Transverse colon (tissue), 4 donors: ENCODE results near the gene SGIP1. TPM values are rescaled to one million over a fixed set of nuclear protein-coding genes. Genes with fewer than 3 reads are reported as not detected.

ENCODE experiments used
- DNase-seq: peaks from one replicate; pipeline ENCODE4 v3.0.0-alpha.2; 2019
- H3K27ac ChIP-seq, 4 donors: fragments of 200-600 bp; sonication (generic); 2 replicates each; pipeline ENCODE4 v1.5.1; 2016 to 2018; ENCODE audit warnings: inconsistent platforms in 4 of 4
- H3K27me3 ChIP-seq: fragments of 200-600 bp; sonication (generic); 2 replicates; pipeline ENCODE4 v1.5.1; 2017; ENCODE audit warnings: inconsistent platforms
- H3K36me3 ChIP-seq, 4 donors: fragments of 200-600 bp; sonication (generic); 2 replicates each; pipeline ENCODE4 v1.5.1; 2017 to 2019; ENCODE audit warnings: inconsistent platforms in 4 of 4
- H3K4me1 ChIP-seq, 4 donors: fragments of 200-600 bp; sonication (generic); 2 replicates each; pipeline ENCODE4 v1.5.1; 2017 to 2020; ENCODE audit warnings: inconsistent platforms in 4 of 4
- H3K4me3 ChIP-seq, 4 donors: fragments of 200-600 bp; sonication (generic); 1 replicate in 1 of 4; 2 replicates in 3 of 4; pipeline versions ENCODE4 v1.5.1 to v1.6.1; 2017 to 2019; ENCODE audit warnings: inconsistent platforms in 4 of 4
- H3K9me3 ChIP-seq, 2 donors: fragments of 200-600 bp; sonication (generic); 2 replicates each; pipeline ENCODE4 v1.5.1; 2017 to 2019; ENCODE audit warnings: inconsistent platforms in 2 of 2
- CTCF ChIP-seq, 5 experiments: fragments of 200-600 bp in 3 of 5; fragments of 450-650 bp in 2 of 5; sonication (generic) in 3 of 5; IDR thresholded peaks; 1 replicate in 2 of 5; 2 replicates in 3 of 5; pipeline ENCODE4 v1.5.1; 2016 to 2017; ENCODE audit warnings: antibody characterized with exemption in 5 of 5, inconsistent platforms in 3 of 5, mild to moderate bottlenecking in 2 of 5, moderate library complexity in 1 of 5
- EP300 ChIP-seq: sonication (generic); formaldehyde crosslinking; IDR thresholded peaks from one replicate; pipeline ENCODE4 v1.6.1; 2017; ENCODE audit warnings: antibody characterized with exemption, low read depth
- POLR2A ChIP-seq: fragments of 450-650 bp; IDR thresholded peaks from one replicate; pipeline ENCODE4 v1.6.1; 2016; ENCODE audit warnings: antibody characterized with exemption, mild to moderate bottlenecking, moderate library complexity
- POLR2AphosphoS5 ChIP-seq, 3 donors: sonication (generic); formaldehyde crosslinking; IDR thresholded peaks; one replicate each; pipeline ENCODE4 v1.6.1; 2016; ENCODE audit warnings: antibody characterized with exemption in 3 of 3
- WGBS, 2 donors: methylation state at CpG; one replicate each; pipeline ENCODE4 v1.1.5; 2018; ENCODE audit warnings: low coverage in 1 of 2; 5-methylcytosine and 5-hydroxymethylcytosine counted together
- in situ Hi-C, 4 donors: fragments of 200-750 bp; cut with MboI; loops; one replicate each; pipeline versions ENCODE4 v1.15.0 to v1.15.1; 2017; ENCODE audit warnings: low sequenced_read_pairs in 3 of 4, low pct_ligation_motif_present in 1 of 4, low pct_unique_long_range_greater_than_20kb in 1 of 4
- intact Hi-C: fragments of 100-400 bp; cut with DNase I; formaldehyde crosslinking; loops from one replicate; pipeline ENCODE4 v1.15.1; 2023; ENCODE audit warnings: low total_unique reads
- total RNA-seq, 4 donors: library from RNA; depleted of rRNA; stranded (reverse); fragments of >200 nt; gene quantifications; one replicate each; pipeline ENCODE4 v1.1.0, GENCODE V29; 2016

The SGIP1 gene
- total RNA-seq, 4 donors from 2014 or later = 1.4 to 1.8 TPM; not detected in 2

GRCh38 chr1:66768965-66769364 lies 235.0 kb downstream of the SGIP1 start:
- 83 to 92% methylated on average over 1 of the region's 1 CpG for WGBS, 2 donors
- H3K9me3 ChIP-seq = no peaks in the 10 kb centered on the region
- H3K4me1 ChIP-seq = no peaks in the 10 kb centered on the region
- H3K27me3 ChIP-seq = no peaks in the 10 kb centered on the region
- no peak for TF ChIP-seq POLR2AphosphoS5 (IDR thresholded peaks at IDR 0.05)
- TF ChIP-seq POLR2A = no peak
- no peak for TF ChIP-seq CTCF (IDR thresholded peaks at IDR 0.05)
- no peak for TF ChIP-seq EP300
- no peak overlapping the region for H3K4me3 ChIP-seq
- H3K36me3 ChIP-seq = no peaks in the 10 kb centered on the region
- no peak overlapping the region for H3K27ac ChIP-seq
- intact Hi-C loops (loop anchor here (5.0 kb wide), 1 partner anchor 378 kb away; no protein-coding TSS in a partner anchor), in situ Hi-C loops (loop anchor here (10.0 to 25.0 kb wide), 5 partner anchors 218 to 726 kb away; partner anchors contain the start of gene C1orf141 (in 1 of the 4))
- DNase-seq = no peak

- intact Hi-C loops = loop anchor here (5.0 kb wide), 1 partner anchor 378 kb away; no protein-coding TSS in a partner anchor
These were observed 235.7 kb downstream of the SGIP1 start for GRCh38 chr1:66769512-66770229.

GRCh38 chr1:66770240-66770639 lies 236.3 kb downstream of the SGIP1 start:
- in situ Hi-C loops = loop anchor here (10.0 to 25.0 kb wide), 4 partner anchors 217 to 717 kb away; partner anchors contain the start of gene C1orf141 (in 1 of the 4)
- Histone ChIP-seq H3K27ac (no peak overlapping the region), H3K9me3 (no peaks in the 10 kb centered on the region), H3K36me3 (no peaks in the 10 kb centered on the region), H3K27me3 (no peaks in the 10 kb centered on the region), H3K4me3 (no peak overlapping the region), H3K4me1 (no peaks in the 10 kb centered on the region)
- DNase-seq = no peak
- 94 to 97% methylated on average over 2 of the region's 2 CpGs for WGBS, 2 donors
- intact Hi-C loops = no loop called here
- no peak for TF ChIP-seq POLR2A
- no peak for TF ChIP-seq CTCF (IDR thresholded peaks at IDR 0.05)
- TF ChIP-seq EP300 = no peak
- no peak for TF ChIP-seq POLR2AphosphoS5 (IDR thresholded peaks at IDR 0.05)

More at GRCh38 chr1:66769512-66770229, 235.7 kb downstream of the SGIP1 start:
- TF ChIP-seq CTCF (IDR thresholded peaks at IDR 0.05) (no peak), POLR2AphosphoS5 (IDR thresholded peaks at IDR 0.05) (no peak), POLR2A (no peak), EP300 (no peak)
- in situ Hi-C loops = loop anchor here (10.0 to 25.0 kb wide), 5 partner anchors 218 to 725 kb away; partner anchors contain the start of gene C1orf141 (in 1 of the 4)
- Histone ChIP-seq H3K4me1 (no peaks in the 10 kb centered on the region), H3K27ac (no peak overlapping the region), H3K36me3 (no peaks in the 10 kb centered on the region), H3K4me3 (no peak overlapping the region), H3K27me3 (no peaks in the 10 kb centered on the region), H3K9me3 (no peaks in the 10 kb centered on the region)
- 74 to 78% methylated on average over 7 of the region's 7 CpGs for WGBS, 2 donors
- DNase-seq = no peak

GRCh38 chr1:66770694-66771093 lies 236.7 kb downstream of the SGIP1 start:
- H3K36me3 ChIP-seq = no peaks in the 10 kb centered on the region
- in situ Hi-C loops = loop anchor here (10.0 to 25.0 kb wide), 4 partner anchors 217 to 717 kb away; partner anchors contain the start of gene C1orf141 (in 1 of the 4)
- no peak for DNase-seq
- H3K9me3 ChIP-seq = no peaks in the 10 kb centered on the region
- H3K27ac ChIP-seq = no peak overlapping the region
- no peaks in the 10 kb centered on the region for H3K27me3 ChIP-seq
- intact Hi-C loops = no loop called here
- no peaks in the 10 kb centered on the region for H3K4me1 ChIP-seq
- TF ChIP-seq POLR2A (no peak), POLR2AphosphoS5 (IDR thresholded peaks at IDR 0.05) (no peak), EP300 (no peak), CTCF (IDR thresholded peaks at IDR 0.05) (no peak)
- WGBS, 2 donors = 56 to 68% methylated on average over 4 of the region's 4 CpGs
- H3K4me3 ChIP-seq = no peak overlapping the region
